ENCODE data around the gene RSPO1. TPM values are rescaled to one million over a fixed set of nuclear protein-coding genes. Genes with fewer than 3 reads are reported as not detected.

The RSPO1 gene
- polyA plus RNA-seq, 1 donor (not counting 4 experiments of a cell fraction or from before 2014, with no cell fraction given) = not detected

- Histone ChIP-seq H3K4me2 (ENCODE audit: control insufficient read depth, extremely low read depth, insufficient read depth, low read depth, low read length) (no peak overlapping the region), H3K4me3 (ENCODE audit: control insufficient read depth in 2 of 3, extremely low read depth in 1 of 3, insufficient read depth in 2 of 3, low read depth in 1 of 3, low read length in 3 of 3) (no peak overlapping the region), H3K79me2 (ENCODE audit: control insufficient read depth, insufficient read depth, low read length) (no peaks in the 10 kb centered on the region), H3K27ac (ENCODE audit: control insufficient read depth, insufficient read depth, low read length) (no peak overlapping the region), H3K9ac (ENCODE audit: control insufficient read depth, extremely low read depth, insufficient read depth, low read length) (no peak overlapping the region), H3K27me3 (ENCODE audit: control insufficient read depth, extremely low read depth, insufficient read depth, low read length) (peaks cover 90% of the 10 kb centered on the region), H3K9me1 (ENCODE audit: control insufficient read depth, extremely low read depth, insufficient read depth, low read length) (no peaks in the 10 kb centered on the region), H3K36me3 (ENCODE audit: control insufficient read depth in 2 of 2, extremely low read depth in 1 of 2, insufficient read depth in 2 of 2, low read length in 2 of 2) (no peaks in the 10 kb centered on the region), H4K20me1 (ENCODE audit: control insufficient read depth, extremely low read depth, insufficient read depth, low read length) (no peaks in the 10 kb centered on the region), H2AFZ (ENCODE audit: control insufficient read depth, low read length) (no peak overlapping the region), H3K4me1 (ENCODE audit: control insufficient read depth, extremely low read depth, insufficient read depth, low read length) (no peaks in the 10 kb centered on the region), H3K9me3 (ENCODE audit: control insufficient read depth, low read depth, low read length) (no peaks in the 10 kb centered on the region)
- TF ChIP-seq, protein P1, sequence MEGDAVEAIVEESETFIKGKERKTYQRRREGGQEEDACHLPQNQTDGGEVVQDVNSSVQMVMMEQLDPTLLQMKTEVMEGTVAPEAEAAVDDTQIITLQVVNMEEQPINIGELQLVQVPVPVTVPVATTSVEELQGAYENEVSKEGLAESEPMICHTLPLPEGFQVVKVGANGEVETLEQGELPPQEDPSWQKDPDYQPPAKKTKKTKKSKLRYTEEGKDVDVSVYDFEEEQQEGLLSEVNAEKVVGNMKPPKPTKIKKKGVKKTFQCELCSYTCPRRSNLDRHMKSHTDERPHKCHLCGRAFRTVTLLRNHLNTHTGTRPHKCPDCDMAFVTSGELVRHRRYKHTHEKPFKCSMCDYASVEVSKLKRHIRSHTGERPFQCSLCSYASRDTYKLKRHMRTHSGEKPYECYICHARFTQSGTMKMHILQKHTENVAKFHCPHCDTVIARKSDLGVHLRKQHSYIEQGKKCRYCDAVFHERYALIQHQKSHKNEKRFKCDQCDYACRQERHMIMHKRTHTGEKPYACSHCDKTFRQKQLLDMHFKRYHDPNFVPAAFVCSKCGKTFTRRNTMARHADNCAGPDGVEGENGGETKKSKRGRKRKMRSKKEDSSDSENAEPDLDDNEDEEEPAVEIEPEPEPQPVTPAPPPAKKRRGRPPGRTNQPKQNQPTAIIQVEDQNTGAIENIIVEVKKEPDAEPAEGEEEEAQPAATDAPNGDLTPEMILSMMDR (optimal IDR thresholded peaks at IDR 0.05 in 1 of 3, IDR thresholded peaks at IDR 0.05 in 1 of 3, conservative IDR thresholded peaks at IDR 0.05 in 1 of 3; ENCODE audit: extremely low read depth in 1 of 3, insufficient read depth in 2 of 3, low read length in 3 of 3) = no peak
- TF ChIP-seq EZH2 (IDR thresholded peaks at IDR 0.05; ENCODE audit: low read length) = no peak
- DNase-seq (ENCODE audit: low read depth, low spot score) (no peak), FAIRE-seq (no peak)
- dilution Hi-C loops (cut with MboI; ENCODE audit: extremely low pct_ligation_motif_present, low sequenced_read_pairs) = no loop called here
These were observed 4.2 kb downstream of the RSPO1 start for GRCh38 chr1:37630426-37631028.

GRCh38 chr1:37629726-37630425 is 4.8 kb downstream of the RSPO1 start:
- Histone ChIP-seq H3K27me3 (ENCODE audit: control insufficient read depth, extremely low read depth, insufficient read depth, low read length) (peaks cover 84% of the 10 kb centered on the region), H3K4me2 (ENCODE audit: control insufficient read depth, extremely low read depth, insufficient read depth, low read depth, low read length) (no peak overlapping the region), H3K27ac (ENCODE audit: control insufficient read depth, insufficient read depth, low read length) (no peak overlapping the region), H3K9me1 (ENCODE audit: control insufficient read depth, extremely low read depth, insufficient read depth, low read length) (no peaks in the 10 kb centered on the region), H2AFZ (ENCODE audit: control insufficient read depth, low read length) (no peak overlapping the region), H3K4me1 (ENCODE audit: control insufficient read depth, extremely low read depth, insufficient read depth, low read length) (no peaks in the 10 kb centered on the region), H3K36me3 (ENCODE audit: control insufficient read depth in 2 of 2, extremely low read depth in 1 of 2, insufficient read depth in 2 of 2, low read length in 2 of 2) (no peaks in the 10 kb centered on the region), H3K9me3 (ENCODE audit: control insufficient read depth, low read depth, low read length) (no peaks in the 10 kb centered on the region), H4K20me1 (ENCODE audit: control insufficient read depth, extremely low read depth, insufficient read depth, low read length) (no peaks in the 10 kb centered on the region), H3K9ac (ENCODE audit: control insufficient read depth, extremely low read depth, insufficient read depth, low read length) (no peak overlapping the region), H3K79me2 (ENCODE audit: control insufficient read depth, insufficient read depth, low read length) (no peaks in the 10 kb centered on the region), H3K4me3 (ENCODE audit: control insufficient read depth in 2 of 3, extremely low read depth in 1 of 3, insufficient read depth in 2 of 3, low read depth in 1 of 3, low read length in 3 of 3) (no peak overlapping the region)
- no peak for FAIRE-seq
- TF ChIP-seq, protein P1 (optimal IDR thresholded peaks at IDR 0.05 in 1 of 3, IDR thresholded peaks at IDR 0.05 in 1 of 3, conservative IDR thresholded peaks at IDR 0.05 in 1 of 3; ENCODE audit: extremely low read depth in 1 of 3, insufficient read depth in 2 of 3, low read length in 3 of 3) = no peak
- no peak for TF ChIP-seq EZH2 (IDR thresholded peaks at IDR 0.05; ENCODE audit: low read length)
- dilution Hi-C loops (cut with MboI; ENCODE audit: extremely low pct_ligation_motif_present, low sequenced_read_pairs) = no loop called here
- DNase-seq (ENCODE audit: low read depth, low spot score) = no peak

Data from keratinocyte (primary cell).